Measurements from ENCODE around the gene STK16.

DNA sequence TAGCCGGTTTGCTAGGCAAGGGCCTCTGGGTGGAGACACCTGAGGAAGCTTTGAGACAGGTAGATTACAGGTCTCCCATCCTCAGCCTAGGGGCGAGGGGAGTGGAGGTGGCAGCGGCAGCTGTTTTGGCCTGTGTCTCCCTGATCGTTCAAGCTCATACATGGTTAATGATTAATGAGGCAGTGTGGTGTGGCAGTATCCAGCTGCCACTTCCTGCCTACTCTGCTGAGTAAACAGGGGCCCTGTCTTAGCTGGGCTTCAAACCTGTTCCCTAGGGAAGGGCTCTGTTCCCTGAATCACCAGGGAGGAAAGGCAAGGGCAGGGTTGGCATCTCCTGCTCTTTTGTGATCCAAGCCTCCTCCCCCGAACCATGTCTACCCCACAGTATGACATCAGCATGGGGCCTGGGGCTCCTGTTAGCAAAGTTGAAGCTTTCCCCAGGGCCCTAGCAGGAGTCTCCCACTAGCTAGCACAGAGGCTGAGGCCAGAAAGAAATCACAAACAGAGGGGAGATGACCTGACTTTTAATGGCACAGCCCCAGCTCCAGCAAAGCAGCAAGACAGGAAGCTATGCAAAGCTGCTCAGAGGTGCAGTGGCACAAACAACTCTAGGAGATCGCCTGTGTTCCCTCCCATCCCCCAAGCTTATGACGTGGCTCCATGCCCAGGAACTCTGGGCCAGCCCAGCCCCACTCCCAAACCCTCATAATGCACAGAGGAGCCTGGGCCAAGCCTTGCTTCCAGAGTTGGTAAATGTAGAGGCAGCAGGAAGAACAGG, 4.1 kb downstream of the STK16 start:
- TF ChIP-seq EZH2 (IDR thresholded peaks at IDR 0.05), result no peak
- TF ChIP-seq EZH2phosphoT487 (IDR thresholded peaks at IDR 0.05), result no peak
